HG03439 (cell line): ENCODE results near the gene CENPP.
A peak's percentile ranks its signal among the peaks of the same experiment; 100 is the strongest.

Experiments used
- ATAC-seq: cut with Tn5 transposase; IDR thresholded peaks from one replicate; pipeline ENCODE4 v1.9.1; 2021; ENCODE audit warnings: mild to moderate bottlenecking, moderate library complexity; ENCODE audit not compliant: unreplicated experiment

CENPP gene

GRCh38 chr9:92312887-92313623 lies 12.7 kb upstream of the CENPP start:
- ATAC-seq = no peak

GRCh38 chr9:92313624-92314012 lies 12.1 kb upstream of the CENPP start:
- no peak for ATAC-seq

- ATAC-seq = no peak
Observed at GRCh38 chr9:92315456-92315855, 10.3 kb upstream of the CENPP start.

- ATAC-seq = no peak
Observed at GRCh38 chr9:92324431-92324830, 1.3 kb upstream of the CENPP start.

GRCh38 chr9:92324889-92325268 lies 874 bp upstream of the CENPP start:
- peak; percentile 25 for ATAC-seq

- no peak for ATAC-seq
Observed at GRCh38 chr9:92325991-92326500, 293 bp downstream of the CENPP start.

- ATAC-seq = no peak
Observed at GRCh38 chr9:92327283-92327850, 1.6 kb downstream of the CENPP start.

GRCh38 chr9:92328225-92328624 lies 2.5 kb downstream of the CENPP start:
- no peak for ATAC-seq

- no peak for ATAC-seq
Observed at GRCh38 chr9:92332577-92333281, 7.0 kb downstream of the CENPP start.

- no peak for ATAC-seq
Observed at GRCh38 chr9:92333282-92333634, 7.5 kb downstream of the CENPP start.

GRCh38 chr9:92341578-92341977 lies 15.8 kb downstream of the CENPP start:
- no peak for ATAC-seq

- no peak for ATAC-seq
Observed at GRCh38 chr9:92342825-92343488, 17.2 kb downstream of the CENPP start.

- no peak for ATAC-seq
Observed at GRCh38 chr9:92345582-92345981, 19.8 kb downstream of the CENPP start.

GRCh38 chr9:92349771-92350739 lies 24.3 kb downstream of the CENPP start:
- ATAC-seq = no peak

GRCh38 chr9:92350740-92351133 lies 25.0 kb downstream of the CENPP start:
- no peak for ATAC-seq

GRCh38 chr9:92353051-92353450 lies 27.3 kb downstream of the CENPP start:
- no peak for ATAC-seq

- no peak for ATAC-seq
Observed at GRCh38 chr9:92359394-92359995, 33.7 kb downstream of the CENPP start.

GRCh38 chr9:92360083-92360482 lies 34.3 kb downstream of the CENPP start:
- ATAC-seq = no peak

- no peak for ATAC-seq
Observed at GRCh38 chr9:92369075-92369474, 43.3 kb downstream of the CENPP start.

GRCh38 chr9:92373167-92373566 lies 47.4 kb downstream of the CENPP start:
- ATAC-seq = no peak
